Medulla oblongata (tissue), 1 donor: ENCODE measurements around the gene MS4A4E.
"Not testable (repeated sequence)": the region's sequence is repeated elsewhere in the genome, so short reads cannot be mapped to it uniquely, and the experiment has no call there.

ENCODE experiments used
- DNase-seq: peaks from one replicate; pipeline ENCODE4 v3.0.0-alpha.2; 2015; ENCODE audit errors: extremely low spot score

Gene MS4A4E

DNA sequence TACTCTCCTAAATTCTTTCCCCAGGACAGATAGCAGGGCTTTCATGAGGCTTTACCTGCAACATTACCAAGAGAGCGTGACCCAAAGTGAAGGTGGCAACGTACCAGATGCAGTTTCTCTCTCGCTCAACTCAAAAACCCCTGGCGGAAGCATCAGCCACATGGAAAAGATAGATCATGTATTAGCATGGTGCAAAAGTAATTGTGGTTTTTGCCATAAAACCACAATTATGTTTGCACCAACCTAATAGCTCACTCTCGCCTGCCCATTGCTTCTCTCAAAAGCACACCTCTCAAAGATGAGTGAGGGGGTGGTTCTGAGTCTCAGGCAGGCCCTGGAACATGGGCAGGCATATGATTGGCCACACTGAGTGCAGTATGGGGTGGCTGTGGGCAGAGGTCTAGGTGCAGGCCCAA lies 67.1 kb downstream of the MS4A4E start:
- no peak for DNase-seq

DNA sequence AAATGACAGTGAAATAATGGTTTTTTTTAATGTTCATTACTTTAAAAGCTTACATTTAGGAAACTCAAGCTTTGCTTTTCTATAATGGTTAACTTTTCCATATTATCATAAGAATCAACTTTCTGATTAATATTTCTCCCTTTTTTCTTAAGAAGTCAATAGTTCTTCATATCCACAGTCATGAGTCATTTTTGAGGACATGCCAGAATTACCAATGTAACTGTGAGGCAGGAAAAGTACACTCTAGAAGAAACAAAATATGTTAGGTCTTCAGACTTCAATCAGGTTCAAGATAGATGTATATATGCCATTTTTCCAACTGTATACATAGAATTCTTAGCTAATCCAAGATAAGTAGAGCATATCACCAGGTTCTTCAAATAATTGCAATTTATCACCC lies 70.9 kb downstream of the MS4A4E start:
- DNase-seq, result no peak

DNA sequence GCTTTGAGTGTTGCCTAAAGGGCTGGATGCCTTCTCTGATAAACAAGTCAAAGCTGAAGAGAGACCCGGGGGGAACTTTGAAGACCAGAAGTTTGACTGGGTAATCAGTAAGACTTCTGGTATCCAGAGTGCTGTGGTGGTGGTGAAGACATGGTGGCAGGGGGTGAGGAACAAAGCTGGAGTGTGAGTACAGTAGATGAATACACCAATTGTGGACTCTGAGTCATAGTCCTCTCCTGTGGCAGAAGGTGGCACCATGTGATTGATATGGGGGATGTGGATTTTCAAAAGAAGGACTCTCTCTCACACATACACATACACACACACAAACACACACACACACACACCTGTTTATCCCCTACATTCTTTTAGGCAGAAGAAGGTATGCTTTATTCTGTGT lies 72.4 kb downstream of the MS4A4E start:
- DNase-seq, result no peak

DNA sequence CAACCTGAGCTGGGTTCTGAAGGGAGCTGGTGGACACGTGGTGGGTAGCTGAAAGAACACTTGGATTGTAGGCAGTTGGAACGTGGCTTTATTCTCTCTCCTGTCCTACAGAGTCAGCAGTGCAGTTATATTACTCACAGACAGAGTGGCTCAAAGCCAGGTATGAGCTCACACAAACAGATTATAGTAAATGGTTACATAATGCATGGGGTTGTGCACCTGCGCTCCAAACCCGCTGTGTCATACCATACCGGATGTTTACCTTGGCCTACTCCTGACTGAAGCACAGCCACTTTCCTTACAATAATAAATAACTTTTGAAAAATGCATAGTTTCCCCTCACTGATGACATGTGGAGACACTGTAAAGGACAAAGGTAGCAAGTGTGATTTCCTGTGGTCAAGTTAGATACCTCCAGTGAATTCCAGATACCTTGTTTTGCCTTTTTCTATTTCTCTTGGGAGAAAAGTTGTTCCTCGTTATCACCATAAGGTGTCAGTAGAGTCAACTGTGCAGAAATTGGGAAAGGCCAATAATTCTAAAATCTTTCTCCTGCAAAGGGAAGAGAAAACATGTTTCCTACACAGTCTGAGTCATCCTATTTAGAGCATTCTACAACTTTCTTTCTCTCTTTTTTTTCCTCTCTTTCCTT lies 73.5 kb downstream of the MS4A4E start:
- no peak for DNase-seq

DNA sequence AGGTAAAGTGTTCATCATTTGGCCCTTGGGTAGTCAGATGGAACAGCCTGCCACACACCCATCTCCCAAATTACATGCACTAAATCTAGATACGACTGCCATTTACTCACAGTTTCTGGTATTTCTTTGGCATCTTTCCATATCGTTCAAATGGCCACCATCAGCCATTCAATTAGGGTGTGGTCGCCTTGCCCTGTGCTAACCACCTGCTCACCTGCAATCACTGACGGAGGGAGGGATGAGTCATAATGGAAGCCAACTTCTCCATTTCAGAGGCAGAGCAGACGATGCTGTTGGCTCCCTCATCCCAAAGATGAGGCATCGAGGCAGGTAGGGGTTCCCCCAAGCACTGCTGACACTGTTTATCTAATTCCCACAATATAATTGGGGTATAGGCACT lies 74.6 kb downstream of the MS4A4E start:
- DNase-seq, result no peak

DNA sequence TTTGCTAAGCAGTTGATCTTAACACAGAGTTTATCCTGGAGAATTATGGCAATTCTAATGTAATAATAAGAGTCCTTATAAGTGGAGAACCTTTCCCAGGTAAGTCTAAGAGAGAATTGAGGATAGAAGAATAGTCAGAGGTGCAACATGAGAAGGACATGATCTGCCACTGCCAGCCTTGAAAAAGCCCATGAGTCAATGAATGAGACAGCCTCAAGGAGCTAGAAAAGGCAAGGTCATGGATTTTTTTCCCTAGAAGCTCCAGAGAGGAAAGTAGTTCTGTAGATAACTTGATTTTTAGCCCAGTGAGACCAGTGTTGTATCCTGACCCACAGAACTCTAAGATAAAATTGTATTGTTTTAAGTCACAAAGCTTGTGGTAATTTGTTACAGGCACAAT lies 77.0 kb downstream of the MS4A4E start:
- no peak for DNase-seq

DNA sequence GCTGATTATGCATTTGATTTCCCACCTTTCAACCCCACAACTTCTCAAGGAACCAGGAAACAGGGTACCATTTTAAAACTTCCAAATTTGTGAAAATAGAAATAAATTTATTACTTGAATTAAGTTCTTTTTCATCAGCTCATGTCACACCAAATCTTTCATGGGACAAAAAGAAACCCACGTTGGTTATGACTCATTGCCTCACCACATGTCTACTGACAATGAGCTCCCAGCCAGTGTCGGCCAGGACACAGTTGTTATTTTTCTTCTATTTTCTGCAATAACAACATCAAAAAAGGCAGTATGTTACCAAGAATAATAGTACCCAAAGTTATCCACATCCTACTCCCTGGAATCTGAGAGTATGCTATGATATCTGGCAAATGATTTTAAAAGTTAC lies 77.4 kb downstream of the MS4A4E start:
- no peak for DNase-seq

DNA sequence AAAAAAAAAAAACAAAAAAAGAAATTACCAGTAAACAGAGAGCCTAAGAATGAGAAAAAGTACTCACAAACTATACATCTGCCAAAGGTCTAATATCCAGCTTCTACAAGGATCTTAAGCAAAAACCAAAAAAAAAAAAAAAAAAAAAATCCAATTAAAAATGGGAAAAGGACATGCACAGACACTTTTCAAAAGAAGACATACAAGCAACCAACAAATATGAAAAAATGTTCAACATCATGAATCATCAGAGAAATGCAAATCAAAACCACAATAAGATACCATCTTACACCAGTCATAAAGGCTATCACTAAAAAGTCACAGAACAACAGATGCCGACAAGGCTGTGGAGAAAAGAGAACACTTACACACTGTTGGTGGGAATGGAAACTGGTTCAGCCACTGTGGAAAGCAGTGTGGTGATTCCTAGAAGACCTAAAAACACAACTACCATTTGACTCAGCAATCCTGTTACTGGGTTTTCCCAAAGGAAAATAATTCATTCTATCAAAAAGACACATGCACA lies 78.3 kb downstream of the MS4A4E start:
- DNase-seq, result no peak

DNA sequence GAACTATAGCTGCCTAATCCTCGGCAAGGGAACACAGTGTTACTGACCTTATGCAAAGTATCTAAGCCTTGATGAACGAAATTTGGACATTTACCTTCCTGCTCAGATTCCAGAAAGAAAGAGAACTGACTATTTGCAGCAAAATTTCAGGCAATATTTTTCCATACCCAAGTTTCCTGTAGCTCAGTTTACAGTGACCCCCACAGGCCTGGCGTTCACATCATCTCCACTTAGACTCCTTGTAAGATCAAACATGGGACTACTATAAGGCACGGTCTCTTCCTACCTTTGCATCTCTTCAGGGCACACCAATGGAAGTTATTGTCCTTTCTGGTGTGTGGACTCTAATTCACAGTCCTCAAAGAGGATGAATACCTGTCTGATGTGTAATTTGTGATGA lies 81.2 kb downstream of the MS4A4E start:
- no peak for DNase-seq

DNA sequence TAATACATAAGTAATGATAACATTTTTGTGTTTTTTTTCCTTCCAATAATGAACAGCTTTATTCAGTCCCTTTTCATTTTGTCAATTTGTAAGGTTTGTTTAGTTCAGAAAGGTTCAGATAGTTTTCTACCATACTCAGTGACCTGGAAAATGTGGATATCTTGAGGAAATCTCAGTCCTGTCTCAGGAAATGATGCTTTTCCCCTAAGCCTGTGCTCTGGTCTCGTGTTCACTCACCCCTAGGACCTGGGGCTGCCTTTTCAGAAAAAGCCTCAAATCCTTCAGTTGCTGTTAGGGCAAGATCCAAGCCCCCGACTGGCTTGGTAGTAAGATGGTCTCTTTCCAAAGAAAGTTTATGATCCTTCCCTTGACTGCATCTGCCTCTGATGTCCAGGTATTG lies 81.8 kb downstream of the MS4A4E start:
- no peak for DNase-seq

DNA sequence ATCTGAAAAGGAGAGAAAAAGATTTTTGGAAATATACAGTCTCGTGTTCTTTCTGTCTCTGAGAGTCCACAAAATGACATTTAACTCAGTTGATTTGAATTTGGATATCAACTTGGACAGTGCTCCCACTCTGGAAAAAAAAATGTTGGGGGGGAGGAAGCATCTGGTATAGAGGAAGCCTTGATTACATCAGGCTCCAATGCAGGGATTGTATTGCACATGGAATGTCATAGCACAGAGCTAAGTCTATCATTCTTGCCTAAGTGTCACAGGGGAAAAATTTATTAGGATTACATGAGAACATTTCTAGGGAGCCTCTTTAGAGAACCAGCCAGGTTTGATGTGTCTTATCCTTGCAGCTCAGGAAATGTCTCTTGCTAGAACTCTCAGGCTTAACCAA lies 83.1 kb downstream of the MS4A4E start:
- DNase-seq, result no peak

DNA sequence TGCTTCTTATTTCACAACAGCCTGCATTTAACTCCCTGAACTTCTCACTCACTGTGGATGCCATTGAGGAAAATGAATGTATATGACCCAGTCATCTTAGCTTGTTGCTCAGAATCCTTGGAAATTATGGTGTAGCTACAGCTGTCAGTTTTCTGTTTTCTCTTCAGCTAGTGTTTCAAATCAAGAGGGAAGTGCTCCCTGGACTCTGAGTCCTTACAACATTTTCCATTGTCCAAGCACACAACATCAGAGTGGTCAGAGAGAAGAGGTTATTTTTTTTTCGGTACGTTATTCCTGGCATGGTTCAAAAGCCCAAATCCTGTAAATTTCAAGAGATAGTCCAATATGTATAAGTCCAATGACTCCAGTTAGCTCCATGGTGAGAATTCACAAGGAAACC lies 83.7 kb downstream of the MS4A4E start:
- DNase-seq, result no peak

DNA sequence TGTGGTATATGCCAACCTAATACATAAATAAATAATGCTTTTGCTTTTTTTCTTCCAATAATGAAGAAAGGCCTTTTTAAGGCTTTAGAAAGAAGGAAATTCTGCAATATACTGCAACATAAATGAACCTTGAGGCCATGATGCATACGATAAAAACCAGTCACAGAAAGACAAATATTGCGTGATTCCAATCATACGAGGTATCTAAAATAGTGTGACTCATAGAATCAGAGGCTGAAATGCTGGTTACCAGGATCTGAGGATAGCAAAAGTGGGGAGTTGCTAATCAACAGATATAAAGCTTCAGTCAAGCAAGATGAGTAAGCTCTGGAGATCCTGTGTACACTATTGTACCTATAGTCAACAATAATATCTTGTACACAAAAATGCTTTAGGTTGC lies 84.3 kb downstream of the MS4A4E start:
- DNase-seq, result no peak

DNA sequence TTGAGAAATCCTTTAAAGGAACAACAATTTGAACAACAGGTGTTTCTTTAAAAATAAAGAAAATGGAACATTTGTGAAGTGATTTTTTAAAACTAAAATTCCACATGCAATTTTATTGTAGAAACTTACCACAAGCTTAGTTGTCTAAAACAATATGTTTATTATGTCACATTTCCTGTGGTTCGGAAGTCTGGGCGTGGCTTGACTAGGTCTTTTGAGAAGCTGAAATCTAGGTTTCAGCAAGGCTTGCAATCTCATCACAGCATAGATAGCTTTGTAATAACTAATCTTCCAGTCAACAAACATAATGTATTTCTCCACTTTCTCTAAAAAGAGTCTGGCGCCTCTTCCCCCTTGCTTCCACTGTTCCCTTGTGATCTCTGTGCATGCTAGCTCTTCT lies 87.0 kb downstream of the MS4A4E start:
- DNase-seq, result no peak

DNA sequence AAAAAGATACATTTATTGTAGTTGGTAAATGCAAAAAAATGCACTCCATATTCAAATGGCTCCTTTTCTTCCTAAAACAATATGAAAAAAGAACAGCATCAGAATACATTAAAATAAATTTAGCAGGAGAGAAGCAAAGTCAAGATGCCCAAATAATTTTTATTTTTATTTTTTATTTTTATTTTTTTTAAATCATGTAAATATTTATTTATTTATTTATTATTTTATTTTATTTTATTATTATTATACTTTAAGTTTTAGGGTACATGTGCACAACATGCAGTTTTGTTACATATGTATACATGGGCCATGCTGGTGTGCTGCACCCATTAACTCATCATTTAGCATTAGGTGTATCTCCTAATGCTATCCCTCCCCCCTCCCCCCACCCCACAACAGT lies 90.2 kb downstream of the MS4A4E start:
- not testable (repeated sequence) for DNase-seq

DNA sequence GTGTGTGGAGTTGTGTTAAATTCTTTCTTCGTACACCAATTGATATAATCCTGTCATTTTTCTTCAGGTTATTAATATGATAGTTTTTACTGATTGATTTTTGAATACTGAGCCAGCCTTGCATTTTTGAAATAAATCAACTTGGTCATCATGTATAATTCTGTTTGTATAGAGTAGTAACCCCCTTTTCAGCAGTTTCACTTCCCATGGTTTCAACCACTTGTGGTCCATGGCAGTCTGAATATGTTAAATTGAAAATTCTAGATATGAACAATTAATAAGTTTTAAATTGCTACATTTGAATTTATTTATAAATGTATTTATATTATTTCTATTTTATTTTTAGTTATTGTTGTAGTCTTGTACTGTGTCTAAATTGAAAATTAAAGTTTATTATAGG lies 92.7 kb downstream of the MS4A4E start:
- no peak for DNase-seq
